Stomach (tissue), 9 donors: Measurements from ENCODE around the gene TNFRSF1A. TPM values are rescaled to one million over a fixed set of nuclear protein-coding genes. Genes with fewer than 3 reads are reported as not detected.

Experiments
- DNase-seq, 2 donors: peaks; one replicate each; pipeline versions ENCODE4 v3.0.0 to v3.0.0-alpha.2; 2013 to 2019
- H3K27ac ChIP-seq, 5 donors: fragments of 200-600 bp in 4 of 5; sonication (generic) in 4 of 5; one replicate each; pipeline ENCODE4 v1.5.1; 2013 to 2019; ENCODE audit warnings: mild to moderate bottlenecking in 1 of 5, moderate library complexity in 1 of 5
- H3K27me3 ChIP-seq, 3 donors: fragments of 200-600 bp; sonication (generic); one replicate each; pipeline ENCODE4 v1.5.1; 2017 to 2019; ENCODE audit warnings: mixed run types in 1 of 3
- H3K36me3 ChIP-seq, 4 donors: fragments of 200-600 bp; sonication (generic); 1 replicate in 3 of 4; 2 replicates in 1 of 4; pipeline ENCODE4 v1.5.1; 2016 to 2019
- H3K4me1 ChIP-seq, 4 donors: fragments of 200-600 bp; sonication (generic); one replicate each; pipeline ENCODE4 v1.5.1; 2016 to 2019
- H3K4me3 ChIP-seq, 4 donors: fragments of 200-600 bp; sonication (generic) in 3 of 4; one replicate each; pipeline ENCODE4 v1.5.1; 2016 to 2019; ENCODE audit warnings: mild to moderate bottlenecking in 1 of 4
- H3K9me3 ChIP-seq, 4 donors: fragments of 200-600 bp; sonication (generic); one replicate each; pipeline ENCODE4 v1.5.1; 2016 to 2019
- CTCF ChIP-seq, 7 experiments: fragments of 450-650 bp in 4 of 7; fragments of 200-600 bp in 3 of 7; sonication (generic) in 3 of 7; IDR thresholded peaks; one replicate each; pipeline ENCODE4 v1.5.1; 2016 to 2019; ENCODE audit warnings: antibody characterized with exemption in 7 of 7, control low read depth in 2 of 7, mild to moderate bottlenecking in 1 of 7
- EP300 ChIP-seq: sonication (generic); formaldehyde crosslinking; IDR thresholded peaks from one replicate; pipeline ENCODE4 v1.6.1; 2017; ENCODE audit warnings: antibody characterized with exemption
- POLR2A ChIP-seq, 4 donors: fragments of 450-650 bp; IDR thresholded peaks; one replicate each; pipeline ENCODE4 v1.6.1; 2016; ENCODE audit warnings: antibody characterized with exemption in 4 of 4, control low read depth in 2 of 4, mild to moderate bottlenecking in 1 of 4, moderate library complexity in 1 of 4
- POLR2AphosphoS5 ChIP-seq, 3 donors: sonication (generic); formaldehyde crosslinking; IDR thresholded peaks; one replicate each; pipeline ENCODE4 v1.6.1; 2016; ENCODE audit warnings: antibody characterized with exemption in 3 of 3
- WGBS, 5 donors: extraction: QIAGEN DNeasy Blood & Tissue Kit in 3 of 5; methylation state at CpG; one replicate each; pipeline versions ENCODE4 v1.1.5 to v1.1.7; 2013 to 2018; 5-methylcytosine and 5-hydroxymethylcytosine counted together
- intact Hi-C: fragments of 100-400 bp; cut with DNase I; formaldehyde crosslinking; loops from one replicate; pipeline ENCODE4 v1.15.1; 2023; ENCODE audit warnings: low total_unique reads
- polyA plus RNA-seq, 3 donors: library from polyadenylated mRNA; stranded (reverse); fragments of 200-250 nt; gene quantifications; one replicate each; pipeline ENCODE4 v1.2.3, GENCODE V29; 2013
- total RNA-seq, 5 donors: library from RNA; depleted of rRNA; stranded (reverse); fragments of >200 nt; gene quantifications; one replicate each; pipeline versions ENCODE4 v1.1.0 to v1.2.3, GENCODE V29; 2014 to 2016
- donor health status: healthy with polysubstance abuse.
- donor health status: Bipolar disorder and iron deficiency.
- donor health status: healthy.

The TNFRSF1A gene
- total and polyA plus RNA-seq, 8 donors, result 35.2 to 432 (median 102) TPM

GRCh38 chr12:6303071-6303470 lies 38.8 kb downstream of the TNFRSF1A start:
- TF ChIP-seq POLR2AphosphoS5 (IDR thresholded peaks at IDR 0.05), result no peak
- no peak for TF ChIP-seq CTCF (IDR thresholded peaks at IDR 0.05)
- no peak for TF ChIP-seq POLR2A (IDR thresholded peaks at IDR 0.05)
- no peak for TF ChIP-seq EP300
- Histone ChIP-seq H3K36me3 (no peaks in the 10 kb centered on the region), H3K9me3 (no peaks in the 10 kb centered on the region), H3K27me3 (no peaks in the 10 kb centered on the region), H3K4me3 (no peak overlapping the region), H3K4me1 (no peaks in the 10 kb centered on the region), H3K27ac (no peak overlapping the region)
- peak in 1 of 2 donors; percentile 3 for DNase-seq
- 79 to 86% (median 85%) methylated on average over 5 of the region's 5 CpGs for WGBS, 5 donors
- intact Hi-C loops, result no loop called here

DNA sequence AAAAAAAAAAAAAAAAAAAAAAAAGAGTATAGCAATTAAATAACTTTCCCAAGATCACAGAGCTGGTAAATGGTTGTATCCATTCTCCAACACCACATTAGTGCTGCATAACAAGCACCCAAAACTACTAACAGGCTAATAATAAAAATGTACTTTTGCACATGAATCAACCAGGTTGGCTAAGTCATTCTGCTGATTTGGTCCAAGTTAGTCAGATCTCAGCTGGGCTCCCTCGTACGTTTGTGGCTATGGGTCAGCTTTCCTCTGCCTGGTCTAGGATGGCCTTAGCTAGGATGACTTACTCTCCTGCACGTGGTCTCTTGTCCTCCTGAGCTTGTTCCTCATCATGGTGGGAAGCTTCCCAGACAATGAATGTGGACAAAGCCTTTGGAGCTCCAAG lies 39.3 kb downstream of the TNFRSF1A start:
- H3K27ac ChIP-seq, result no peak overlapping the region
- 82 to 89% (median 87%) methylated on average over 3 of the region's 3 CpGs for WGBS, 5 donors
- peak in 1 of 2 donors; percentile 1 for DNase-seq

GRCh38 chr12:6301721-6302120 lies 40.2 kb downstream of the TNFRSF1A start:
- intact Hi-C loops, result no loop called here
- Histone ChIP-seq H3K36me3 (no peaks in the 10 kb centered on the region), H3K9me3 (no peaks in the 10 kb centered on the region), H3K4me3 (no peak overlapping the region), H3K27ac (no peak overlapping the region), H3K4me1 (peaks cover 0 to 6% (median 0%) of the 10 kb centered on the region in 4 donors), H3K27me3 (no peaks in the 10 kb centered on the region)
- TF ChIP-seq POLR2A (IDR thresholded peaks at IDR 0.05) (no peak), CTCF (IDR thresholded peaks at IDR 0.05) (no peak), EP300 (no peak), POLR2AphosphoS5 (IDR thresholded peaks at IDR 0.05) (no peak)
- DNase-seq, result peak in 1 of 2 donors; percentile 3
- WGBS, 5 donors, result 87 to 96% (median 90%) methylated on average over 7 of the region's 7 CpGs

More for the DNA sequence above, 39.3 kb downstream of the TNFRSF1A start:
- intact Hi-C loops, result no loop called here
- H3K9me3 ChIP-seq, result no peaks in the 10 kb centered on the region
- H3K27me3 ChIP-seq, result no peaks in the 10 kb centered on the region
- H3K4me3 ChIP-seq, result no peak overlapping the region
- TF ChIP-seq POLR2A (IDR thresholded peaks at IDR 0.05) (no peak), EP300 (no peak), CTCF (IDR thresholded peaks at IDR 0.05) (no peak), POLR2AphosphoS5 (IDR thresholded peaks at IDR 0.05) (no peak)
- peaks cover 0 to 3% (median 0%) of the 10 kb centered on the region in 4 donors for H3K4me1 ChIP-seq
- no peaks in the 10 kb centered on the region for H3K36me3 ChIP-seq

GRCh38 chr12:6297170-6297569 lies 44.7 kb downstream of the TNFRSF1A start:
- Histone ChIP-seq H3K27ac (no peak overlapping the region), H3K4me1 (peaks cover 12 to 35% (median 17%) of the 10 kb centered on the region in 4 donors), H3K27me3 (no peaks in the 10 kb centered on the region), H3K9me3 (no peaks in the 10 kb centered on the region), H3K36me3 (no peaks in the 10 kb centered on the region), H3K4me3 (no peak overlapping the region)
- TF ChIP-seq EP300, result no peak
- no peak for TF ChIP-seq CTCF (IDR thresholded peaks at IDR 0.05)
- no peak for TF ChIP-seq POLR2AphosphoS5 (IDR thresholded peaks at IDR 0.05)
- TF ChIP-seq POLR2A (IDR thresholded peaks at IDR 0.05), result no peak
- 62 to 78% (median 68%) methylated on average over 9 to 10 of the region's 10 CpGs for WGBS, 5 donors
- intact Hi-C loops, result no loop called here
- DNase-seq, result no peak
